ENCODE results near the gene MOB1A.
A peak's percentile ranks its signal among the peaks of the same experiment; 100 is the strongest.

MOB1A gene

GRCh38 chr2:74174909-74175308, 3.8 kb downstream of the MOB1A start:
- no peak overlapping the region for H3K4me3 ChIP-seq (ENCODE audit: low read depth, low read length, poor library complexity, severe bottlenecking)
- no peak overlapping the region for H3K9ac ChIP-seq (ENCODE audit: low read length)
- H3K4me1 ChIP-seq (ENCODE audit: insufficient read depth, low read length, severe bottlenecking), result peaks cover 16% of the 10 kb centered on the region
- H3F3A ChIP-seq (ENCODE audit: insufficient read depth, low read length), result no peaks in the 10 kb centered on the region
- H4K20me1 ChIP-seq (ENCODE audit: insufficient read depth, low read length), result no peaks in the 10 kb centered on the region
- H3K79me2 ChIP-seq (ENCODE audit: insufficient read depth, low read length), result peaks cover 63% of the 10 kb centered on the region
- peaks cover 67% of the 10 kb centered on the region for H3K36me3 ChIP-seq (ENCODE audit: insufficient read depth, low read length)
- no peaks in the 10 kb centered on the region for H3K9me3 ChIP-seq (ENCODE audit: low read length)
- H3K4me2 ChIP-seq (ENCODE audit: low read length), result 0 out of 2 replicates have a peak overlapping the region, but pooled peaks have one; percentile 35
- H3K27me3 ChIP-seq (ENCODE audit: insufficient read depth, low read length), result no peaks in the 10 kb centered on the region
- no peak for TF ChIP-seq EZH2 (IDR thresholded peaks at IDR 0.05; ENCODE audit: borderline replicate concordance, low read length)
- H2AFZ ChIP-seq (ENCODE audit: low read length), result no peak overlapping the region
- H3K27ac ChIP-seq (ENCODE audit: low read depth, low read length, poor library complexity, severe bottlenecking), result no peak overlapping the region
- H3K9me2 ChIP-seq (ENCODE audit: low read depth, low read length), result no peaks in the 10 kb centered on the region

- H3K4me3 ChIP-seq (ENCODE audit: low read depth, low read length, poor library complexity, severe bottlenecking), result no peak overlapping the region
- H3K9ac ChIP-seq (ENCODE audit: low read length), result no peak overlapping the region
- 0 out of 2 replicates have a peak, but pooled peaks cover 3% of the 10 kb centered on the region for H3K9me3 ChIP-seq (ENCODE audit: low read length)
- H3K4me1 ChIP-seq (ENCODE audit: insufficient read depth, low read length, severe bottlenecking), result peaks cover 3% of the 10 kb centered on the region
- no peaks in the 10 kb centered on the region for H3K27me3 ChIP-seq (ENCODE audit: insufficient read depth, low read length)
- H2AFZ ChIP-seq (ENCODE audit: low read length), result no peak overlapping the region
- no peak for TF ChIP-seq CTCF (IDR thresholded peaks at IDR 0.05; ENCODE audit: low read length)
- no peak for TF ChIP-seq EZH2 (IDR thresholded peaks at IDR 0.05; ENCODE audit: borderline replicate concordance, low read length)
- H3K4me2 ChIP-seq (ENCODE audit: low read length), result no peak overlapping the region
- peaks cover 94% of the 10 kb centered on the region for H3K36me3 ChIP-seq (ENCODE audit: insufficient read depth, low read length)
- H3F3A ChIP-seq (ENCODE audit: insufficient read depth, low read length), result no peaks in the 10 kb centered on the region
- H3K9me2 ChIP-seq (ENCODE audit: low read depth, low read length), result no peaks in the 10 kb centered on the region
- H3K79me2 ChIP-seq (ENCODE audit: insufficient read depth, low read length), result peaks cover 26% of the 10 kb centered on the region
- H3K27ac ChIP-seq (ENCODE audit: low read depth, low read length, poor library complexity, severe bottlenecking), result no peak overlapping the region
- H4K20me1 ChIP-seq (ENCODE audit: insufficient read depth, low read length), result no peaks in the 10 kb centered on the region
These were observed 9.9 kb downstream of the MOB1A start for GRCh38 chr2:74168739-74169138.

GRCh38 chr2:74164761-74165160, 13.9 kb downstream of the MOB1A start:
- Histone ChIP-seq H3F3A (ENCODE audit: insufficient read depth, low read length) (no peaks in the 10 kb centered on the region), H3K9me2 (ENCODE audit: low read depth, low read length) (no peaks in the 10 kb centered on the region), H3K4me2 (ENCODE audit: low read length) (no peak overlapping the region), H3K9me3 (ENCODE audit: low read length) (0 out of 2 replicates have a peak, but pooled peaks cover 3% of the 10 kb centered on the region), H3K27me3 (ENCODE audit: insufficient read depth, low read length) (no peaks in the 10 kb centered on the region), H3K9ac (ENCODE audit: low read length) (no peak overlapping the region), H3K4me1 (ENCODE audit: insufficient read depth, low read length, severe bottlenecking) (no peaks in the 10 kb centered on the region), H2AFZ (ENCODE audit: low read length) (no peak overlapping the region), H3K27ac (ENCODE audit: low read depth, low read length, poor library complexity, severe bottlenecking) (no peak overlapping the region), H3K79me2 (ENCODE audit: insufficient read depth, low read length) (peaks cover 22% of the 10 kb centered on the region), H3K4me3 (ENCODE audit: low read depth, low read length, poor library complexity, severe bottlenecking) (no peak overlapping the region), H4K20me1 (ENCODE audit: insufficient read depth, low read length) (no peaks in the 10 kb centered on the region), H3K36me3 (ENCODE audit: insufficient read depth, low read length) (peaks cover 98% of the 10 kb centered on the region)
- TF ChIP-seq CTCF (IDR thresholded peaks at IDR 0.05; ENCODE audit: low read length), result no peak
- no peak for TF ChIP-seq EZH2 (IDR thresholded peaks at IDR 0.05; ENCODE audit: borderline replicate concordance, low read length)

- H3K36me3 ChIP-seq (ENCODE audit: insufficient read depth, low read length), result peaks cover 98% of the 10 kb centered on the region
These were observed 15.7 kb downstream of the MOB1A start for GRCh38 chr2:74162951-74163350.

More at GRCh38 chr2:74162951-74163350, 15.7 kb downstream of the MOB1A start:
- H3K79me2 ChIP-seq (ENCODE audit: insufficient read depth, low read length), result peaks cover 22% of the 10 kb centered on the region
- no peak overlapping the region for H3K4me3 ChIP-seq (ENCODE audit: low read depth, low read length, poor library complexity, severe bottlenecking)
- no peaks in the 10 kb centered on the region for H4K20me1 ChIP-seq (ENCODE audit: insufficient read depth, low read length)
- no peak overlapping the region for H3K9ac ChIP-seq (ENCODE audit: low read length)
- no peaks in the 10 kb centered on the region for H3K4me1 ChIP-seq (ENCODE audit: insufficient read depth, low read length, severe bottlenecking)
- H2AFZ ChIP-seq (ENCODE audit: low read length), result no peak overlapping the region
- 0 out of 2 replicates have a peak, but pooled peaks cover 3% of the 10 kb centered on the region for H3K9me3 ChIP-seq (ENCODE audit: low read length)
- TF ChIP-seq CTCF (IDR thresholded peaks at IDR 0.05; ENCODE audit: low read length) (no peak), EZH2 (IDR thresholded peaks at IDR 0.05; ENCODE audit: borderline replicate concordance, low read length) (no peak)
- no peaks in the 10 kb centered on the region for H3K9me2 ChIP-seq (ENCODE audit: low read depth, low read length)
- H3K27ac ChIP-seq (ENCODE audit: low read depth, low read length, poor library complexity, severe bottlenecking), result no peak overlapping the region
- H3K27me3 ChIP-seq (ENCODE audit: insufficient read depth, low read length), result no peaks in the 10 kb centered on the region
- H3F3A ChIP-seq (ENCODE audit: insufficient read depth, low read length), result no peaks in the 10 kb centered on the region
- H3K4me2 ChIP-seq (ENCODE audit: low read length), result no peak overlapping the region

Data from OCI-LY1 (cell line).